ENCODE measurements around the gene KCNK5.

DNA sequence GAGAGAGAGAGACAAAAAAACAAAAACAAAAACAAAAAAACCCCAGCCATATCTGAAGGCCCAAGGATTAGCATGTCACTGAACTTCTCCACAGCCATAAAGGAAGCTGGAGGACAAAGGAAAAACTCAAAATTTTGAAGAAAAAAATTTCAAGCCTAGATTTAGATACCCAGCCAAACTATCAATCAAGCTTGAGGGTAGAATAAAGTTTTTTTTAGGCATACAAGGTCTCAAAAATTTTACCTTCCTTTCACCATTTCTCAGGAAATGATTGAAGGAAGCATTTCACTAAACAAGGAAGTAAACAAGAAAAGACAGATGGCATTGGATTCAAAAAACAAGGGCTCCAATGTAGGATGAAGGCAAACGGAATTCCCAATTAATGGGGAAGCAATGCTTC lies 52.1 kb downstream of the KCNK5 start:
- TF ChIP-seq CTCF (IDR thresholded peaks at IDR 0.05) (no peak), POLR2A (IDR thresholded peaks at IDR 0.05) (no peak)
